HEK293 (cell line): ENCODE data around the gene SYNE1.

ENCODE experiments used
- CTCF ChIP-seq: fragments of 450-650 bp; formaldehyde crosslinking; IDR thresholded peaks from 2 replicates; pipeline ENCODE4 v1.5.1; 2016; ENCODE audit warnings: missing biosample characterization, missing genetic modification characterization
- GFI1B ChIP-seq: fragments of 450-650 bp; formaldehyde crosslinking; IDR thresholded peaks from 2 replicates; pipeline ENCODE4 v1.5.1; 2016; ENCODE audit warnings: missing biosample characterization, missing genetic modification characterization
- SP2 ChIP-seq: fragments of 450-650 bp; formaldehyde crosslinking; IDR thresholded peaks from 2 replicates; pipeline ENCODE4 v1.5.1; 2016; ENCODE audit warnings: missing biosample characterization, missing genetic modification characterization
- YY1 ChIP-seq: fragments of 450-650 bp; formaldehyde crosslinking; IDR thresholded peaks from 2 replicates; pipeline ENCODE4 v1.5.1; 2018; ENCODE audit warnings: missing biosample characterization, missing genetic modification characterization
- ZBTB11 ChIP-seq: fragments of 450-650 bp; formaldehyde crosslinking; conservative IDR thresholded peaks from 2 replicates; pipeline ENCODE4 v1.5.1; 2016; ENCODE audit warnings: low read depth, missing biosample characterization, missing genetic modification characterization
- ZBTB17 ChIP-seq: fragments of 450-650 bp; formaldehyde crosslinking; IDR thresholded peaks from 2 replicates; pipeline ENCODE4 v1.5.1; 2016; ENCODE audit warnings: missing biosample characterization, missing genetic modification characterization
- ZNF274 ChIP-seq, 2 experiments: fragments of 200-500 bp in 1 of 2; fragments of 450-650 bp in 1 of 2; sonication (Bioruptor generic) in 1 of 2; formaldehyde crosslinking in 1 of 2; IDR thresholded peaks; 2 replicates each; pipeline versions ENCODE4 v1.5.1 to v1.6.1; 2014 to 2016; ENCODE audit warnings: borderline replicate concordance in 1 of 2, inconsistent platforms in 1 of 2, low read length in 1 of 2, missing biosample characterization in 1 of 2, missing genetic modification characterization in 1 of 2
- ZNF292 ChIP-seq: fragments of 450-650 bp; formaldehyde crosslinking; IDR thresholded peaks from 2 replicates; pipeline ENCODE4 v1.5.1; 2016; ENCODE audit warnings: low read depth, missing biosample characterization, missing genetic modification characterization, borderline replicate concordance
- ZNF302 ChIP-seq: fragments of 450-650 bp; formaldehyde crosslinking; IDR thresholded peaks from 2 replicates; pipeline ENCODE4 v1.5.1; 2016; ENCODE audit warnings: missing biosample characterization, missing genetic modification characterization, low read depth
- ZNF560 ChIP-seq: fragments of 450-650 bp; formaldehyde crosslinking; IDR thresholded peaks from 2 replicates; pipeline ENCODE4 v1.5.1; 2017; ENCODE audit warnings: missing biosample characterization, missing genetic modification characterization, borderline replicate concordance
- ZNF623 ChIP-seq: fragments of 450-650 bp; formaldehyde crosslinking; IDR thresholded peaks from 2 replicates; pipeline ENCODE4 v1.5.1; 2016; ENCODE audit warnings: missing biosample characterization, missing genetic modification characterization

DNA sequence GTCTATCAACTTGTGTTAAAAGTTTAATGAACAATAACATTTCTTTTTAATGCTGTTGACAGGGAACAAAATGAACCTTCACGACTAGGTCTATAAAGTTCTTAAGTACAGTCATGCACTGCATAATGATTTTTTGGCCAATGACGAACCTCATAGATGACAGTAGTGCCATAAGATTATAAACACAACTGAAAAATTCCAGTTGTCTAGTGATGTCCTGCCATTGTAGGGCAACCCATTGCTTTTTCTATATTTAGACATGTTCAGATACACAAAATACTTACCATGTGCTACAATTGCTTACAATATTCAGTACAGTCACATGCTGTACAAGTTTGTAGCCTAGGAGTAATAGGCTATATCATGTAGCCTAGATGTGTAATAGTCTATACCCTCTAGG, 93.6 kb downstream of the SYNE1 start:
- TF ChIP-seq ZNF302 (tag by site-specific recombination) (no peak), CTCF (tag by site-specific recombination) (no peak), ZNF274 (IDR thresholded peaks at IDR 0.05; ENCODE audit: low read length) (no peak), ZNF274 (tag by site-specific recombination; IDR thresholded peaks at IDR 0.05; ENCODE audit: borderline replicate concordance) (no peak), GFI1B (tag by site-specific recombination) (no peak), SP2 (tag by site-specific recombination) (no peak), YY1 (tag by site-specific recombination) (no peak), ZNF560 (no peak), ZNF623 (no peak), ZBTB11 (tag by site-specific recombination) (no peak), ZNF292 (no peak), ZBTB17 (tag by site-specific recombination) (no peak)
